HFFc6 (cell line): ENCODE measurements around the gene TWSG1. TPM values are rescaled to one million over a fixed set of nuclear protein-coding genes. Genes with fewer than 3 reads are reported as not detected.

ENCODE experiments used
- DNase-seq: peaks from one replicate; pipeline ENCODE4 v3.0.0-alpha.2; 2018
- H3K27ac Mint-ChIP-seq: 2 replicates; pipeline ENCODE4 v1.8.0; 2020; ENCODE audit warnings: mild to moderate bottlenecking, mixed read lengths
- H3K27me3 Mint-ChIP-seq: 2 replicates; pipeline ENCODE4 v1.8.0; 2021; ENCODE audit warnings: mild to moderate bottlenecking, moderate library complexity, mixed read lengths; ENCODE audit not compliant: insufficient read depth
- H3K36me3 Mint-ChIP-seq: 2 replicates; pipeline ENCODE4 v1.8.0; 2021; ENCODE audit warnings: low read depth, mixed read lengths
- H3K4me1 Mint-ChIP-seq: 2 replicates; pipeline ENCODE4 v1.8.0; 2020; ENCODE audit warnings: low read depth, mixed read lengths
- H3K4me3 Mint-ChIP-seq: 2 replicates; pipeline ENCODE4 v1.8.0; 2020; ENCODE audit warnings: mild to moderate bottlenecking, moderate library complexity, mixed read lengths
- H3K9me3 Mint-ChIP-seq: 2 replicates; pipeline ENCODE4 v1.8.0; 2020; ENCODE audit warnings: mild to moderate bottlenecking, mixed read lengths
- CTCF ChIP-seq: fragments of 200-600 bp; sonication (generic); IDR thresholded peaks from 2 replicates; pipeline ENCODE4 v1.5.0; 2021; ENCODE audit warnings: antibody characterized with exemption, mild to moderate bottlenecking
- total RNA-seq, 6 experiments: library from RNA; stranded (reverse); fragmentation: NEBNext Ultra II Directional; extraction: Animal tissue kit (Norgen Biotek cat#: 25700); gene quantifications; 2 replicates in 1 of 6; 3 replicates in 5 of 6; pipeline ENCODE4 v1.2.3, GENCODE V29; 2021

TWSG1 gene
- total RNA-seq, 6 experiments from 2014 or later, result 119 to 153 (median 138) TPM

DNA sequence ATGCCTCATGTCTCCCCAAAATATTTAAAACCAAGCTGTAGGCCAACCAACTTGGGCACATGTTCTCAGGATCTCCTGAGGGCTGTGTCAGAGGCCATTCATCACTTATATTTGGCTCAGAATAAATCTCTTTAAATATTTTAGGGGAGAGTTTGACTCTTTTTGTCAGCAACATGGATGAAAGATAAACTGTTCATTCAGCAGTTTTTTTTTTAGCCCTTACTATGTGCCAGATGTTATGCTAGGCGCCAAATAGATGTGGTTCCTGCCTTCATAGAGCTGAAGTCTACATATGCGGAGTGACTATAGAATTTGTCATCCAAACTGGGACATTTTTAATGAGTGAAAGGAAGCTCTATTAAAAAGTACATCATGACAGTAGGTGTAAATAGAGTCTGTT, 42.5 kb upstream of the TWSG1 start:
- Mint-ChIP-seq H3K4me3 (no peak overlapping the region), H3K27ac (no peak overlapping the region), H3K4me1 (peaks cover 9% of the 10 kb centered on the region), H3K27me3 (no peaks in the 10 kb centered on the region; the same call in 1 of the 2 replicates), H3K36me3 (peaks cover 14% of the 10 kb centered on the region), H3K9me3 (peaks cover 18% of the 10 kb centered on the region)
- no peak for TF ChIP-seq CTCF
- DNase-seq, result no peak

DNA sequence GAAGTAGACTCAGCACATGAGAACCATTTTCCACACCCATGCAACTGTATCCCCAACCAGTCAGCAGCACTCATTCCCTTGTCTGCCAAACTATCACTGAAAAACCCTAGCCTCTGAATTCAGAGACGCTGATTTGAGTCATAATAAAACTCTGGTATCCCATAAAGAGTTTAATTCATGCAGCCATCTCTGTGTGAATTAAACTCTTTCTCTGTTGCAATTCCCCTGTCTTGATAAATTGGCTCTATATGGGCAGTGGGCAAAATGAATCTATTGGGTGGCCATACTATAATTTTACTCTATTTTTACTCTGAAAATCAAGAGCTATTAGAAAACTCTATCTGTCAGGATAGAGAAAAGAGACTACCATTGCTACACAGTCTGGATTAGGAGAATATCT, 40.6 kb upstream of the TWSG1 start:
- Mint-ChIP-seq H3K9me3 (peaks cover 27% of the 10 kb centered on the region), H3K36me3 (peaks cover 21% of the 10 kb centered on the region), H3K4me3 (no peak overlapping the region), H3K27ac (no peak overlapping the region), H3K4me1 (peaks cover 9% of the 10 kb centered on the region), H3K27me3 (no peaks in the 10 kb centered on the region; the same call in 1 of the 2 replicates)
- no peak for DNase-seq
- TF ChIP-seq CTCF, result no peak

DNA sequence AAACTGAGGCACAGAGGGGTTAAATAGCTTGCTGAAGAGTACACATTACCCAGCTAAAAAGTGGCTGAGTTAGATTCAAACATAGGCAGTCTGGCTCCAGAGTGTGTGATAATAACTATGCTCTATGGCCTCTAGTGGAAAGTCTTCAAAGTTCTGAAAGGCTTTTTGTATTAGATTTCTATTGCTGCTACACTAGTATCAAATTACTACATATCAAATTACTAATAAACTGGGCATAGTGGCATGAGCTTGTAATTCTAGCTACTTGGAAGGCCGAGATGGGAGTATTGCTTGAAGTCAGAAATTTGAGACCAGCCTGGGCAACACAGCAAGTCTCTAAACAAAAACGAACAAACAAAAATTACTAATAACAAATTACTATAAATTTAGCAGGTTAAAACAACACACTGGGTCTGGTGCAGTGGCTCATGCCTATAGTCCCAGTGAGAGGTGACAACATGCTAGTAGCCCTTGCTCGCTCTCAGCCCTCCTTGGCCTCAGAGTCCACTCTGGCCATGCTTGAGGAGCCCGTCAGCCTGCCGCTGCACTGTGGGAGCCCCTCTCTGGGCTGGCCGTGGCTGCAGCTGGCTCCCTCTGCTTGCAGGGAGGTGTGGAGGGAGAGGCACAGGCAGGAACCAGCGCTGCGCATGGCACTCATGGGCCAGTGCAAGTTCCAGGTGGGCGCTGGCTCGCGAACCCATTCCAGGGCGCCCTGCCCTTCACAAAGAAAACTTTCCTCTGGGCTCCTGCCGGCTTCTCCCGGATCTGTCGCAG, 38.2 kb upstream of the TWSG1 start:
- TF ChIP-seq CTCF, result no peak
- no peak for DNase-seq
- Mint-ChIP-seq H3K36me3 (peaks cover 21% of the 10 kb centered on the region), H3K27me3 (no peaks in the 10 kb centered on the region; the same call in 1 of the 2 replicates), H3K4me1 (no peaks in the 10 kb centered on the region), H3K4me3 (no peak overlapping the region), H3K9me3 (peaks cover 27% of the 10 kb centered on the region), H3K27ac (no peak overlapping the region)

DNA sequence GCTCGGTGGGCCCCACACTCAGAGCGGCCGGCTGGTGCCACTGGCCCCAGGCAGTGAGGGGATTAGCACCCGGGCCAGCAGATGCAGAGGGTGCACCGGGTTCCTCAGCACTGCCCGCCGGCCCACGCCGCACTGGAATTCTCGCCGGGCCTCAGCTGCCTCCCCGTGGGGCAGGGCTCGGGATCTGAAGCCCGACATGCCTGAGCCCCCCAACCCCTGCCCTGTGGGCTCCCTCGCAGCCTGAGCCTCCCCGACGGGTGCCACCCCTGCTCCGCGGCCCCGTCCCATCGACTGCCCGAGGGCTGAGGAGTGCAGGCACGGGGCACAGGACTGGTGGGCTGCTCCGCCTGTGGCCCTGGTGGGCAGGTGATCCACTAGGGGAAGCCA, 37.6 kb upstream of the TWSG1 start:
- Mint-ChIP-seq H3K4me3 (no peak overlapping the region), H3K36me3 (peaks cover 21% of the 10 kb centered on the region), H3K27ac (no peak overlapping the region), H3K27me3 (no peaks in the 10 kb centered on the region; the same call in 1 of the 2 replicates), H3K4me1 (no peaks in the 10 kb centered on the region), H3K9me3 (peaks cover 27% of the 10 kb centered on the region)
- TF ChIP-seq CTCF, result no peak
- no peak for DNase-seq

DNA sequence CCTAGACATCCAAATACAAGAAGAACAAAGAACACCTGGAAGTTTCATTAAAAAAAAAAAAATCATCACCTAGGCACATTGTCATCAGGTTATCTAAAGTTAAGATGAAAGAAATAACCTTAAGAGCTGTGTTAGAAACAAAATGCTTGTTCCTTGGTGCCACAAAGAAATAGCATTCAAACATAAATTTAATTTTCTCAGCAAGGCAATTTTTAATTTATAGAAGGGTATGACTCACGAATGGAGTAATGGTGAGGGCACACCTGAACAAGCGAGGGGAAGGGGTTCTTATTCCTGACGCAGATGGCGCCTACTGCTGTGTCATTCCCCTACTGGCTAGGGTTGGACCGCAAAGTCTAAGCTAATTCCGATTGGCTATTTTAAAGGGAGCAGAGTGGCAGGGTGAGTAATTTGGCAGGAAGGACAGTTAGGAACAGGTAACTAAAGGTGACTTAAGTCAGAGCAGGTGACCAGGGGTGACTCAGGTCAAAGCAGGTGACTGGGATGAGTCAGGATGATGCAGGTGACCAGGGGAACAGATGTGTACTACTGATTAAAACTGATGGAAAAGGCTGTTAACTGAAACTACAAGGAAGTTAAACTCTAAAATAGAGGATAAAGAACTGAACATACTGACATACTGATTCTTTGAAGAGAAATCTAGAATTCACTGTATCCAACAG, 30.0 kb upstream of the TWSG1 start:
- no peak overlapping the region for H3K27ac Mint-ChIP-seq
- TF ChIP-seq CTCF, result no peak
- H3K4me3 Mint-ChIP-seq, result no peak overlapping the region
- no peak for DNase-seq
- no peaks in the 10 kb centered on the region for H3K4me1 Mint-ChIP-seq
- H3K36me3 Mint-ChIP-seq, result peaks cover 17% of the 10 kb centered on the region
- peaks cover 6% of the 10 kb centered on the region for H3K27me3 Mint-ChIP-seq
- peaks cover 16% of the 10 kb centered on the region for H3K9me3 Mint-ChIP-seq
